GM11168 (cell line): Measurements from ENCODE around the gene IER2.

Source experiments
- in situ Hi-C: fragments of 300-500 bp; cut with MboI; formaldehyde crosslinking; loops from one replicate; pipeline ENCODE4 v1.12.0; 2022; ENCODE audit warnings: low sequenced_read_pairs; ENCODE audit not compliant: unreplicated experiment

The IER2 gene

GRCh38 chr19:13189600-13189999 lies 39.4 kb downstream of the IER2 start:
- in situ Hi-C loops, result no loop called here

- in situ Hi-C loops, result no loop called here
These were observed 40.8 kb downstream of the IER2 start for GRCh38 chr19:13190781-13191540.

GRCh38 chr19:13195678-13196077 lies 45.5 kb downstream of the IER2 start:
- in situ Hi-C loops, result no loop called here

GRCh38 chr19:13198634-13199033 lies 48.4 kb downstream of the IER2 start:
- in situ Hi-C loops, result no loop called here

- in situ Hi-C loops, result loop anchor here (5.0 kb wide), 1 partner anchor 60 kb away; no protein-coding TSS in a partner anchor
These were observed 51.9 kb downstream of the IER2 start for GRCh38 chr19:13202112-13202511.
